ENCODE data around the gene DR1. TPM values are rescaled to one million over a fixed set of nuclear protein-coding genes. Genes with fewer than 3 reads are reported as not detected.

Gene DR1
- total and polyA plus RNA-seq, 2 of the 13 experiments (the other 11 are each of a cell fraction or from before 2014, with no cell fraction given): 17.8 to 42.3 TPM

DNA sequence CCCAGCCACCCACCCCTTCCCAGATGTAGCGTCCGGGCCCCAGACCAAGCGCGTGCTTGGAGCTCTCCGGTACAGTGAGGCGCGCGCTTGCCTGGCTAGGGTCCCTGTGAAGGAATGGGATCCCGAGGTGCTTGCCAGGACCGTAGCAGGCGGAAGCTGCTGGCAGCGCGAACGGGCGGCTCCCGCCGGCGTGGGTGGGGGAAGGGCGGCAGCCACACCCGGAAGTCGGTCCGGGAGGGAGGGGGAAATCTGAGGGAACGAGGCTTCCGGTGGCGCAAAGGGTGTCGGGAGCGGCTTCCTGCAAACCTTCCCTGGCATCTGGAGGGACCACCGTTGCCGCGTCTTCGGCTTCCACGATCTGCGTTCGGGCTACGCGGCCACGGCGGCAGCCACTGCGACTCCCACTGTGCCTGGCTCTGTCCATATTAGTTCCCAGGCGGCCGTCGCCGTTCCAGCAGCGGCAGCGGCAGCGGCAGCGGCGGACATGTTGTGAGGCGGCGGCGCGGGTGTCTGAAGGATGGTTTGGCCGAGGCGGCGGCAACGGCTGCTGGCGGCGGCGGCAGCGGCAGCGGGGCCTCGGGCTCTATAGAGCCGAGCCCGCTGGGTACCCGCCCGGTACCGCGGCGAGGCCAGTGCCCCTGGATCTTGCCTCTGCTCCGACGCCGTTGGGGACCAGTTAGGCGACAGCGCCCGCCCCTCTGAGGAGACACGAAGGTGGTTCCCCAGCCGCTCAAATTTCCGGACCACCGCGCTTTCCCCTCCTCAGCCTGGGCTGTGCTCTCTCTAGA, at the start of gene DR1 (continued):
- no peak for TF ChIP-seq CENPX (CRISPR knock-in tag; IDR thresholded peaks at IDR 0.05)
- TF ChIP-seq, protein P1, sequence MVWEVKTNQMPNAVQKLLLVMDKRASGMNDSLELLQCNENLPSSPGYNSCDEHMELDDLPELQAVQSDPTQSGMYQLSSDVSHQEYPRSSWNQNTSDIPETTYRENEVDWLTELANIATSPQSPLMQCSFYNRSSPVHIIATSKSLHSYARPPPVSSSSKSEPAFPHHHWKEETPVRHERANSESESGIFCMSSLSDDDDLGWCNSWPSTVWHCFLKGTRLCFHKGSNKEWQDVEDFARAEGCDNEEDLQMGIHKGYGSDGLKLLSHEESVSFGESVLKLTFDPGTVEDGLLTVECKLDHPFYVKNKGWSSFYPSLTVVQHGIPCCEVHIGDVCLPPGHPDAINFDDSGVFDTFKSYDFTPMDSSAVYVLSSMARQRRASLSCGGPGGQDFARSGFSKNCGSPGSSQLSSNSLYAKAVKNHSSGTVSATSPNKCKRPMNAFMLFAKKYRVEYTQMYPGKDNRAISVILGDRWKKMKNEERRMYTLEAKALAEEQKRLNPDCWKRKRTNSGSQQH (CRISPR knock-in tag; IDR thresholded peaks at IDR 0.05; ENCODE audit: low read depth): peak; percentile 50; the same call in 1 of the 2 replicates
- peak; percentile 76; the same call in 1 of the 2 replicates for TF ChIP-seq ZMAT3 (CRISPR knock-in tag; conservative IDR thresholded peaks at IDR 0.05)
- TF ChIP-seq ZNF672 (CRISPR knock-in tag; IDR thresholded peaks at IDR 0.05): 0 out of 2 replicates have a peak, but pooled peaks have one; percentile 67
- peak; percentile 87 for TF ChIP-seq RXRB (CRISPR knock-in tag; IDR thresholded peaks at IDR 0.05; ENCODE audit: borderline replicate concordance)
- peak; percentile 83 for TF ChIP-seq KLF6 (CRISPR knock-in tag; IDR thresholded peaks at IDR 0.05)
- TF ChIP-seq, protein P2, sequence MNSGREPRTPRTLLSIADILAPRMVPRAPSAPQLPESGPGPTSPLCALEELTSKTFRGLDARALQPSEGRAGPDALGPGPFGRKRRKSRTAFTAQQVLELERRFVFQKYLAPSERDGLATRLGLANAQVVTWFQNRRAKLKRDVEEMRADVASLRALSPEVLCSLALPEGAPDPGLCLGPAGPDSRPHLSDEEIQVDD (CRISPR knock-in tag; IDR thresholded peaks at IDR 0.05; ENCODE audit: borderline replicate concordance): no peak
- TF ChIP-seq ZNF607 (CRISPR knock-in tag; IDR thresholded peaks at IDR 0.05; ENCODE audit: borderline replicate concordance): peak; percentile 93; the same call in 1 of the 2 replicates
- TF ChIP-seq, protein P3, sequence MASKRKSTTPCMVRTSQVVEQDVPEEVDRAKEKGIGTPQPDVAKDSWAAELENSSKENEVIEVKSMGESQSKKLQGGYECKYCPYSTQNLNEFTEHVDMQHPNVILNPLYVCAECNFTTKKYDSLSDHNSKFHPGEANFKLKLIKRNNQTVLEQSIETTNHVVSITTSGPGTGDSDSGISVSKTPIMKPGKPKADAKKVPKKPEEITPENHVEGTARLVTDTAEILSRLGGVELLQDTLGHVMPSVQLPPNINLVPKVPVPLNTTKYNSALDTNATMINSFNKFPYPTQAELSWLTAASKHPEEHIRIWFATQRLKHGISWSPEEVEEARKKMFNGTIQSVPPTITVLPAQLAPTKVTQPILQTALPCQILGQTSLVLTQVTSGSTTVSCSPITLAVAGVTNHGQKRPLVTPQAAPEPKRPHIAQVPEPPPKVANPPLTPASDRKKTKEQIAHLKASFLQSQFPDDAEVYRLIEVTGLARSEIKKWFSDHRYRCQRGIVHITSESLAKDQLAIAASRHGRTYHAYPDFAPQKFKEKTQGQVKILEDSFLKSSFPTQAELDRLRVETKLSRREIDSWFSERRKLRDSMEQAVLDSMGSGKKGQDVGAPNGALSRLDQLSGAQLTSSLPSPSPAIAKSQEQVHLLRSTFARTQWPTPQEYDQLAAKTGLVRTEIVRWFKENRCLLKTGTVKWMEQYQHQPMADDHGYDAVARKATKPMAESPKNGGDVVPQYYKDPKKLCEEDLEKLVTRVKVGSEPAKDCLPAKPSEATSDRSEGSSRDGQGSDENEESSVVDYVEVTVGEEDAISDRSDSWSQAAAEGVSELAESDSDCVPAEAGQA (IDR thresholded peaks at IDR 0.05; ENCODE audit: low read depth): 0 out of 2 replicates have a peak, but pooled peaks have one; percentile 58
- TF ChIP-seq, protein P3 (CRISPR knock-in tag; IDR thresholded peaks at IDR 0.05; ENCODE audit: borderline replicate concordance): no peak
- TF ChIP-seq ZNF230 (CRISPR knock-in tag; IDR thresholded peaks at IDR 0.05): peak; percentile 39
- TF ChIP-seq ZNF160 (CRISPR knock-in tag; IDR thresholded peaks at IDR 0.05): peak; percentile 67
- no peak for TF ChIP-seq ZC3H4 (CRISPR knock-in tag; IDR thresholded peaks at IDR 0.05; ENCODE audit: borderline replicate concordance)
- no peak; the same call in 1 of the 2 replicates for TF ChIP-seq ZNF550 (CRISPR knock-in tag; IDR thresholded peaks at IDR 0.05; ENCODE audit: borderline replicate concordance)
- TF ChIP-seq, protein P4, sequence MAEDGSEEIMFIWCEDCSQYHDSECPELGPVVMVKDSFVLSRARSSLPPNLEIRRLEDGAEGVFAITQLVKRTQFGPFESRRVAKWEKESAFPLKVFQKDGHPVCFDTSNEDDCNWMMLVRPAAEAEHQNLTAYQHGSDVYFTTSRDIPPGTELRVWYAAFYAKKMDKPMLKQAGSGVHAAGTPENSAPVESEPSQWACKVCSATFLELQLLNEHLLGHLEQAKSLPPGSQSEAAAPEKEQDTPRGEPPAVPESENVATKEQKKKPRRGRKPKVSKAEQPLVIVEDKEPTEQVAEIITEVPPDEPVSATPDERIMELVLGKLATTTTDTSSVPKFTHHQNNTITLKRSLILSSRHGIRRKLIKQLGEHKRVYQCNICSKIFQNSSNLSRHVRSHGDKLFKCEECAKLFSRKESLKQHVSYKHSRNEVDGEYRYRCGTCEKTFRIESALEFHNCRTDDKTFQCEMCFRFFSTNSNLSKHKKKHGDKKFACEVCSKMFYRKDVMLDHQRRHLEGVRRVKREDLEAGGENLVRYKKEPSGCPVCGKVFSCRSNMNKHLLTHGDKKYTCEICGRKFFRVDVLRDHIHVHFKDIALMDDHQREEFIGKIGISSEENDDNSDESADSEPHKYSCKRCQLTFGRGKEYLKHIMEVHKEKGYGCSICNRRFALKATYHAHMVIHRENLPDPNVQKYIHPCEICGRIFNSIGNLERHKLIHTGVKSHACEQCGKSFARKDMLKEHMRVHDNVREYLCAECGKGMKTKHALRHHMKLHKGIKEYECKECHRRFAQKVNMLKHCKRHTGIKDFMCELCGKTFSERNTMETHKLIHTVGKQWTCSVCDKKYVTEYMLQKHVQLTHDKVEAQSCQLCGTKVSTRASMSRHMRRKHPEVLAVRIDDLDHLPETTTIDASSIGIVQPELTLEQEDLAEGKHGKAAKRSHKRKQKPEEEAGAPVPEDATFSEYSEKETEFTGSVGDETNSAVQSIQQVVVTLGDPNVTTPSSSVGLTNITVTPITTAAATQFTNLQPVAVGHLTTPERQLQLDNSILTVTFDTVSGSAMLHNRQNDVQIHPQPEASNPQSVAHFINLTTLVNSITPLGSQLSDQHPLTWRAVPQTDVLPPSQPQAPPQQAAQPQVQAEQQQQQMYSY (CRISPR knock-in tag; IDR thresholded peaks at IDR 0.05): no peak; the same call in 1 of the 2 replicates

All from HepG2 (cell line).